ENCODE results near the gene KCNAB2. TPM values are rescaled to one million over a fixed set of nuclear protein-coding genes. Genes with fewer than 3 reads are reported as not detected.

Gene KCNAB2
- total RNA-seq: 21.0 TPM
- long read RNA-seq, full-length matches to known transcripts: 13 of 33 reads
- long read RNA-seq, partial matches to known transcripts: 4 of 33 reads
- long read RNA-seq, other reads (novel, unspliced or antisense): 16 of 33 reads

DNA sequence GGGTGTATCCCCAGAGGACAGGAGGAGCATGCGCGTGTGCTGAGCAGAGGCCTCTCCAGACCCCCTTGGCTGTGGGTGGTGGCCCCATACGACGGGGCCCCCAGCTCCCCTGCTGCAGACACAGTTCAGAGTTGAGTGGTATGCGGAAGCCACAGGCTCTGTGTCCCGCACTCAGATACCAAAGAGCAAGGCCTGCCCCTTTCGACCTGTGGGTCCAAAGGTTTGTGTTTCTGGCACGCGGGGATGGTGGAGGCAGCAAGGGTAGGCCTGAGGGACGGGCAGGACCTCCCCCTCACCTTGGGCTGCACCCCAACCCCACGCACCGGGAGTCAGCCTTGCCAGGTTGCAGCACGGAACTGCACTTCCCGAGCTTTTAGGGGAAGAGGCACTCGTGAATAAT is at the start of gene KCNAB2:
TSS of gene KCNAB2 (plus strand) at position 328 of the 400 bp plus-strand sequence. CDS start 5,649 bp downstream, outside the sequence.
- intact Hi-C loops (cut with DNase I): no loop called here
- ATAC-seq (no peak), DNase-seq (ENCODE audit: missing footprints) (no peak)

DNA sequence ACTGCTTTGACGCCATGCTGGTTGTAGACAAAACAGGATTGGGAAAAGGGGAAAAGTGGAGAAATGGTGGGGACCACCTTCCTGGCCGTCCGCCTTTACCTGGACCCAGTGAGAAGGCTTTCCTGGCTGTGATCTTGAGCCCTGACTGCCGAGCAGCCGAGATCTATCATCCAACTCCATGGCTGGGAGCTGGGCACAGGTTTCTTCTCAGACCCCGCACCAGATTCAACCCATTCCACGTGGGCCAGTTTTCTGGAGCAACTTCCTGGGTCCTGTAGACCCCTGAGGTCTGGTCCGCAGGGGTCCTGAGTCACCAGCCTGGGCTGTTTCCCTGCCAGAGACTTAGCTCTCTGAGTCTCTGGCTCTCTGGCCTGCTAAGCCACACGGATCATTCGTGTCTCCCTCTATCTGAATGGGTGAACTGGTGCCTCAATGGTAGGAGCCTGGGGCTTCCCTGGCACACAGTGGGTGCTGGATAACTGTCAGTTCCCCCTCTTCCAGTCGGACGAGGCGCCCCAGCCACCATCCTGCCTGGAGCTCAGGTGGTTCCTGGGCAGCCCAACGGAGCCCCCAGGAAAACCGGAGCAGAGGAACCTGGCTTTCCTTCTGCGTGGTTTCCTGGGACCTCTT is 48.9 kb upstream of the KCNAB2 start:
- intact Hi-C loops (cut with DNase I): no loop called here
- DNase-seq (ENCODE audit: missing footprints): peak; percentile 34

DNA sequence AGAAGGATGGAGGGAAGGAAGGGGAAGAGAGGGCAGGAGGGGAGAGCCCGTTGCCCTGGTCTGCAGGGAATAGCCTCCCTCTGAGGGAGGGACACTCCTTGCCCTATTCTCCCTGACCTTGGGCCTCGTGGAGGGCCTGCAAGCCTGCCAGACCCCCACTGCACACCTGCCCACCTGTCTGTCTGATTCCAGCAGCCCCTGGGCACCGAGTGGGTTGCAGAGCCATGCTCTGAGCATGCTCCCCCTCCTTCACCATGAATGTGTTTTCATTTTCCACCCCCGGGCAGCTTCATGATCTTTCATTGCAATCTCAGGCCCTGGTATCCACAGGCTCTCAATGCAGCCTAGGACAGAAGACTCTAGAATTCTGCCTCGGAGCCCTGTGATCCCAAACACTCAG is 48.4 kb upstream of the KCNAB2 start:
- ATAC-seq: no peak
- peak; percentile 11 for DNase-seq (ENCODE audit: missing footprints)
- intact Hi-C loops (cut with DNase I): no loop called here

More for the DNA sequence above, 48.9 kb upstream of the KCNAB2 start:
- ATAC-seq: no peak

DNA sequence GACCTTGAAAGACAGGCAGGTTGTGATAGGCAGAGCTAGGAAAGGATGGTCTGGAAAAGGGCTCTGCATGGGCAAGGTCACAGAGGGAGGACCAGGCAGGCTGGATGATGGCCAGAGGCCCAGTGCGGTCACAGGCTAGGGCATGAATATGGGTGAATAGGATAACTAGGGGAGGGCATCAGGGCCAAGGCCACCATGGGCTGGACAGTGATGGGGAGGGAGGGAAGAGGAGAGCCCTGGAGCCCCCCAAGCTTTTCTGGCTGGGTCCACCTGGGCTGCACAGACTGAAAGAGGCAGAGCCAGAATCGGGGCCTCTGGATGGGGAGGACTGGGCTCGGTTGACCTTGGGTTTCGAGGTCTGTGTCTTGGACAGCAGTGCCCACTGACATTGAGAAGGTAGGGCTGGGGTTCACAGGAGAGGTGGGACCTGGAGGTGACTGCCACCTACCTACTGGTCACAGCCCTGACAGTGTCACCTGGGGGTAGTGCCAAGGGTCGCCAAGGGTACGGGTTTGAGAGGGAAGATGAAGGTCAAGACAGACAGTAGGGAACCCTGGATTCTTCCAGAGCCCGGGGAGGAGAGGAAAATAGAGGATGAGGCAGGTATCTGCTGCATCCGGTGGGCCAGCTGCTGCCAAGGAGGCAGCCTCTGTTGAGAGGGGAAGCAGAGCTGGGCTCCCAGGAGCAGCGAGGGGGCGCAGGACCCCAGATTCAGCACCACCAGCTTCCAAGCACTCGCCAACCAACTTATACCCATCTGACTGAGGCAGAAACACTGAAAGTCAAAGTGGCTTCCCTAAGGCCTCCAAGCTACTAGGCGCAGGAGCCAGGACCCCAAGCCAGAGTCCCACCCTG is 47.4 kb upstream of the KCNAB2 start:
- ATAC-seq (no peak), DNase-seq (ENCODE audit: missing footprints) (peak; percentile 44)
- intact Hi-C loops (cut with DNase I): no loop called here

DNA sequence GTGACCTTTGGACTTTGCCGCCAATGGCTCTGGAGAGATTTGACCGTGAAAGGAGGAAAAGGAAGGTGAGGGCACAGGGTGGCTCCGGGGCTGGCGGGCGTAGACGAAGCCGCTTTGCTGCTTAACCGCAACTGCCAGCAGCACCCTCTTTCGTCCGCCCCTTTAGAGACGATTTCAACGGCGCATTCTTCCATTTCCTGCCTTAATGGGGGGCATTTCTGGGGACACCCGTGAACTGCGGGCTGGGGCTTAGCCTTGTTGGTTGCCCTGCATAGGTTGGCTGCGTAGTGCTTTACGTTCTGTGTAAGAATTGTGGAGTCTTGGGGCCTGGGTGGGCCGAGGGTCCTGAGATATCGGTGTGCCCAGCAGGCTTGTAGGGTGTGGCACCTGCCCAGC is 46.8 kb upstream of the KCNAB2 start:
- intact Hi-C loops (cut with DNase I): no loop called here
- ATAC-seq (no peak), DNase-seq (ENCODE audit: missing footprints) (no peak)

DNA sequence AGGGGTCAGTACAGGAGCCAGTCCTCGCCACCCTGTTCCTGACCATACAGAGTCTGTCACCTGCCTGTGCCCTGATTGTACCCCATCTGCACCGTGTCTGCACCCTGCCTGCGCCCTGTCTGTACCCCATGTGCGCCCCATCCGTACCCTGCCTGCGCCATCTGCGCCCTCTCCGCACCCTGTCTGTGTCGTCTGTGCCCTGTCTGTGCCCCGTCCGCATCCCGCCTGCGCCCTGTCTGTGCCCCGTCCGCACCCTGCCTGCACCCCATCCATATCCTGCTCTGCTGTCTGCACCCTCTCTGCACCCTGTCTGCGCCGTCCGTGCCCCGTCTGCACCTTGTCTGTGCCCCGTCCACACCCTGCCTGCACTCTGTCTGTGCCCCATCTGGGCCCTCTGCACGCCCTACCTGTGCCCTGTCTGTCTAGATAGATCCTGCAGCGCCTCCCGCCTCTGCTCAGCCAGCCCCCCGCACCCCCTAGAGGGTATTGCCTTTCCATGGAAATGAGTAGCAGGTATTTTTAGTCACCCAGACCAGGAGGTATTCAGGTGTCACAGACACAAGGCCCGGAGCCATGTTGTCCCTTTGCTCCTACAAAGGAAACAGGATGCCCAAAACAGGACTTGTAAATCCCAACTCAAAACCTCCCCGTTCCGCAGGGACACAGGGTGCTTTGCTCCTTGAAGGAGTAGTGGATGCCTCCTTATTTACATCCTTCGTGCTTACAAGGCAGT is 45.8 kb upstream of the KCNAB2 start:
- ATAC-seq (no peak), DNase-seq (ENCODE audit: missing footprints) (peak; percentile 60)
- intact Hi-C loops (cut with DNase I): no loop called here

DNA sequence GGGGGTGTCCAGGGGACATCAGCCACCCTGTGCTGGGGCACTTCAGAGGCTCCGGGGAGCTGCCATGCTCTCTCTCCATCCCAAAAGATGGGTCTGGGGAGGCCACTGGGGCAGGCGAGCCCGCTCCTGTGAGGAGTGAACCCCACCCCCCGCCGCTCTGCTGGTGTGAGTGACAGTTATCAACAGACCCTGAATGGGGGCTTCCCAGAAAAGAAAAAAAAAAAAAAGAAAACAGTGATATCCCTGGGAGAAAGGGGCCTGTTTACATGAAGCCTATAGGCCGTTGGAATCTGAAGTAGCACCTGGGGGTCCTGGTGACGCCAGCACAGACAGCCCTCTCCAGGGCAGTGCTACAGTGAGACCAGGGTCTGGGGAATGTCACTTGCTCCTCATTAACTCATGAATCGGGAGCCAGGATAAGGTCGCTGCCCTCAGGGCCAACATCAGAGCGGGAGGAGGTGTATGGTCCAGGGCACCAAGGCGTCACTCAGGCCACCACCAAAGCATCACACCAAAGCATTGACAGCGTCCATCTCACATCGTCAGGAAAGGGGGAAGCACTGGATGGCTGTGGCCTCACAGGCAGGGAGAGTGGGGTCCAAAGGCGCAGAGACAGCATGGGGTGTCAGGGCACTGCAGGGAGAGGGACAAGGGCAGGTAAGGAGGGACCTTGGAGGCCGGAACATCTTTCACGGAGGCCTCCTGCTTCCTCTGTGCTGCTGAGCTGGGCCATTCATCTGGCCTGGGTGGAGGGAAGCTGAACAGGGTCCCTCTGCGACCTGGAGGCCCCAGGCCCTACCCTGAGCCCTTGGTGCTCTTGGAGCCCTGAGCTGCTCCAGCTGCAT is 45.0 kb upstream of the KCNAB2 start:
- intact Hi-C loops (cut with DNase I): no loop called here
- ATAC-seq: no peak

DNA sequence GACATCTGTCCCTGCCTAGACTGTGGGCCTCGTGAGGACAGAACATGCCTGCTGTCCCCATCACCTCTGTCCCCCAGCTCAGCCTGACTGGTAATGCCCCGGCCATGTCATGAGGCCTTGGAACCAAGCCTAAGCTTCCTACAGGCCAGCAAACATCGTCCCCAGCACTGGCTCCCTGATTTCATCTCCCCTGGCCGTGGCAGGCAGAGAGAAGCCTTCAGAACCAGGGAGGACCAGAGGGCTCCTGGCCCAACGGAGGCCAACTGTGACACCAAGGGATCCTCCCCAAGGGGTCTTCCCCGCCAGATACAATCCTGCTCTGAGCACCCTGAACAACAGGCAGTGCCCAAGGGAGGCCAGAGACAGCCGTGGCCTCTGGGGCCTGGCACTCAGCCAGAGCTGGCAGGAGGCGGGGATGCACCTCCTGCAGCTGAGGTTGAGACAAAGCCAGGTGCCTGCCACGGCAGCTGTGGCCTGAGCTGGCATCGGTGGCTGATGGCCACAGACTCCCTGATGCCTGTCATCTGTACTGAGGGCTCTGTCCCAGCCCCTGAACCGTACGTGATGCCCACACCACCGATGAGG is 43.6 kb upstream of the KCNAB2 start:
- DNase-seq (ENCODE audit: missing footprints) (peak; percentile 78), ATAC-seq (peak; percentile 47)
- intact Hi-C loops (cut with DNase I): no loop called here

More for the DNA sequence above, 45.0 kb upstream of the KCNAB2 start:
- peak; percentile 25 for DNase-seq (ENCODE audit: missing footprints)

DNA sequence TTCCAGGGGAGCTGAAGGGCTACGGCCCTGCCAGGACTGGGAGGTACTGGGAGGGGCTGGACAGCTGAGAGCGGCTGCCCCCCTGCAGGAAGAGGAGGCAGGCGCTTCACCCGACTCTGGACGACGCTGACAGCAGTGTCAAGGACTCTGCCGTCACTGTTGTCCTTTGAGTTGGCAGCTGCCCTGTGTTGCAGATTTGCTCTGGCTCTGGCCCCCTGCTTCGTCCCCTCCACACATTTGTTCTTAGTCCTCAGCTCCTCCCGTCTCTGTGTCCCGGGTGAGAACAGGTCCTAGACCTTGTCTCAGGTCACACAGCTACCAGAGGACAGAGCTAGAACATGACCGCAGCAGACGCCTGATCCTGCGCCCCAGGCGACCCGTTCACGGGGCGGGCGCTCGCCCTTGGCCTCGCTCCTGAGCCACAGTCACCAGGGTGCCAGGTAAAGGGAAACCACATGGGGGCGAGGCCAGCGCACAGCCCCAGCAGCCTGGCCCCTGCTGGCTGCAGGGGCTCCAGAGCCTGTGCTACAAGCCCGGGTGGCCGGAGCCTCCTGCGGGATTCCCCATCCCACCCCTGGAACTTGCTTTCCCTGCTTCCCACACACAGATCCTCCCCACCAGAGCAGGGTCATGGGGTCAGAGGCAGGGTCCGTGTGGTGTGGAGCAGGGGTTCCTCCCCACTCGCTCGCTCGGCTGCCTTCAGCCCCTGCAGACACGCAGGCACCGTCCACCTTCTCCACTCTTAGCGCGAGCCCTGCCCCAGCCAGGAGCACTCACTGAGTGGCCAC is 42.8 kb upstream of the KCNAB2 start:
- DNase-seq (ENCODE audit: missing footprints) (peak; percentile 74), ATAC-seq (peak; percentile 86)
- intact Hi-C loops (cut with DNase I): loop anchor here (1.0 kb wide), 1 partner anchor 10 kb away; no protein-coding TSS in a partner anchor

DNA sequence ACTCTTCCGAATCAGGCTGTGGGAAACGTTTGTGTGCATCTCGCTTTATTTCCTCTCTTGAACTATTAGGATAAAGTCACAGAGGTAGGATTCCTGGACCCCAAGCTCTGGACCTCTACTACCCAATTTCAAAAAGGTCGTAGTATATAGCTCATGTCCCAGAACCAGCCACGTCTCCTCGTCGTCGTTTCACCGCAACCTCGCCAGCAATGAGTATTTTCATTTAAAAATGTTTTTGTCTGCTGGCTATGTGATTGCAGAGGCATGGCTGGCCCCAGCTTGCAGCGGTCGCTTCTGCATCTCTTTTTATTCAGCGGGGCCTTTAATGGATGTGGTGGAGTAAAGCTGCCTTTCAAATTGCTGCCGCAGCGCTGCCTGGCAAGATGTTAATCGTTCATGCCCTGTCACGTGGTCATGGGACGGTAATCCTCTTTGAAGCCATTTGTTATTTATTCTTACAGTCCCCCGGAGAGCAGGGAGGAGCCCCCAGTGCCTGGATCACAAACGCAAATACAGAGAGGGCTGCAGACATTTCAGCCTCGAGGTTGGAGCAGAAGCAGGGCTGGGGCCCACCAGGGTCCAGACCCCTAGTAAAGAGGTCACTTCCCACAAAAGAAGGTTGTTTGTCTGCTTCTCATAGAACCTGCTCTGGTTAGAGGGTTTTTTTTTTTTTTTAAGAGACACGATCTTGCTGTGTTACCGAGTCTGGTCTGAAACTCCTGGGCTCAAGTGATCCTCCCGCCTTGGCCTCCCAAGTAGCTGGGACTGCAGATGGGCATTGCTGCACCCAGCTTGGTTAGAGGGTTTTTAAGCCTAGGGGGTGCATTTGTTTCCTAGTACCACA is 41.9 kb upstream of the KCNAB2 start:
- ATAC-seq: no peak
- peak; percentile 45 for DNase-seq (ENCODE audit: missing footprints)
- intact Hi-C loops (cut with DNase I): loop anchor here (1.0 kb wide), 1 partner anchor 10 kb away; no protein-coding TSS in a partner anchor

DNA sequence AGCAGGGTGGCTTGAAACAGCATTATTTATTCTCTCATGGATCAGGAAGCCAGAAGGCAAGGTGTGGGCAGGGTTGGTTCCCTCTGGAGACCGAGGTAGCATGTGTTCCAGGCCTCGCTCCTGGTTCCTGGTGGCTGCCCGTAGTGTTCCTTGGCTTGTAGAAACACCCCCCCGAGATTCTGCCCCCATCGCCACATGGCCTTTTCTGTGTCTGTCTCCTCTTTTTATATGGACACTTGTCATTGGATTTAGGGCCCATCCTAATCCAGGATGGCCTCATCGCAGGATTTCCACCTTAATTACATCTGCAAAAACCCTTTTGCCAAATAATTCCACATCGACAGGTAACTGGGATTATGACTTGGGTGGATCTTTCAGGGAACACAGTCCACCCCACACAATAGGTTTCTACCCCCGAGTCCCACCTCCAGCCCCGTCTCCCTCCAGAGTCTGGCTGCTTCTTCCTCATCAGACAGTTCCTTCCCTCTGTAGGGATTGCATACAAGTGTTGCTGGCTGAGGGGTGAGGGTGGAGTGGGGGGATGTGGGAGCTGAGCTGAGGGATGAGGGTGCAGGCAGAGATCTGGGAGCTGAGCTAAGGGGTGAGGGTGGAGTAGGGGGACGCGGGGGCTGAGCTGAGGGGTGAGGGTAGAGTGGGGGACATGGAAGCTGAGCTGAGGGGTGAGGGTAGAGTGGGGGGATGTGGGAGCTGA is 41.1 kb upstream of the KCNAB2 start:
- intact Hi-C loops (cut with DNase I): no loop called here
- DNase-seq (ENCODE audit: missing footprints): peak; percentile 26
- no peak for ATAC-seq

DNA sequence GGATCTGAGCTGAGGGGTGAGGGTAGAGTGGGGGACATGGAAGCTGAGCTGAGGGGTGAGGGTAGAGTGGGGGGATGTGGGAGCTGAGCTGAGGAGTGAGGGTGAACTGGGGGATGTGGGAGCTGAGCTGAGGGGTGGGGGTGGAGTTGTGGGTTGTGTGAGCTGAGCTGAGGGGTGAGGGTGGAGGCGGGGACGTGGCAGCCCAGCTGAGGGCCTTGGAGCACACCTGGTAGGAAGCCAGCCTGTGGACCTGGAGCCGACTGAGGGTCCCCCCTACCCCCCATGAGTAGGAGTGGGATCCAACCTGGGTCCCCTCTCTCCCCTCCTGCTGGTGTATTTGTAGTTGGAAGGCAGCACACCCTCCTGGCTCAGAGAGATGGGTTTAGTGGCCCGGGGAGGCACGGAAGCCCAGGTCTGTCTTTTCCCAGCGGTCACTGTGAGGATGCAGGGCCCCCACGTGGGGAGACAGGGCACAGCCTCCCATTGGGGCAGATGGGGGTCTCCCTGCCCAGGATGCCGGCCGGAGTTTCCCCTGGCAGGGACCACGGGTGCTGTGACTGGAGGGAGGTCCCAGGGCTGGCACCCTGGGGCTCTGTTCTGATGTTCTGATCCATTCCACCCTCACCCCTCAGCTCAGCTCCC is 40.3 kb upstream of the KCNAB2 start:
- intact Hi-C loops (cut with DNase I): no loop called here
- no peak for ATAC-seq
- peak; percentile 9 for DNase-seq (ENCODE audit: missing footprints)

DNA sequence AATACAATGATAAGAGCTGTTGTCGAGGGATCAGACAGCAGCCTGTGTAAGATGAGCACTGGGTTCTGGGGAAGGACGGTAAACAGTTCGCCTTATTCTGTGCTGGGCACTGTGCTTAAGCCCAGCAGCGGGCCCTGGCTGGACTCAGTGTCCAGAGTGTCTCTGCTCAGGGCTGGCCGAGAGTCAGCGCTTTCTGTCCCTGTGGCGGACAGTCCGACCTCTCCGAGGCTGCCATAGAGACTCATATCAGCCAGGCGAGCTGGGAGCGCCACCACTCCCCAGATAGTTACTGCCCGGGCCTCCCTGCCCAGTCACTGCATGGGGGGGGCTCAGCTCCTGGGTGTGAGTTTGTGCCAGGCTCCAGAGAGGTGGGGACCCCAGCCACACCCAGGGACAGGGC is 38.8 kb upstream of the KCNAB2 start:
- ATAC-seq (peak; percentile 52), DNase-seq (ENCODE audit: missing footprints) (peak; percentile 74)
- intact Hi-C loops (cut with DNase I): no loop called here

DNA sequence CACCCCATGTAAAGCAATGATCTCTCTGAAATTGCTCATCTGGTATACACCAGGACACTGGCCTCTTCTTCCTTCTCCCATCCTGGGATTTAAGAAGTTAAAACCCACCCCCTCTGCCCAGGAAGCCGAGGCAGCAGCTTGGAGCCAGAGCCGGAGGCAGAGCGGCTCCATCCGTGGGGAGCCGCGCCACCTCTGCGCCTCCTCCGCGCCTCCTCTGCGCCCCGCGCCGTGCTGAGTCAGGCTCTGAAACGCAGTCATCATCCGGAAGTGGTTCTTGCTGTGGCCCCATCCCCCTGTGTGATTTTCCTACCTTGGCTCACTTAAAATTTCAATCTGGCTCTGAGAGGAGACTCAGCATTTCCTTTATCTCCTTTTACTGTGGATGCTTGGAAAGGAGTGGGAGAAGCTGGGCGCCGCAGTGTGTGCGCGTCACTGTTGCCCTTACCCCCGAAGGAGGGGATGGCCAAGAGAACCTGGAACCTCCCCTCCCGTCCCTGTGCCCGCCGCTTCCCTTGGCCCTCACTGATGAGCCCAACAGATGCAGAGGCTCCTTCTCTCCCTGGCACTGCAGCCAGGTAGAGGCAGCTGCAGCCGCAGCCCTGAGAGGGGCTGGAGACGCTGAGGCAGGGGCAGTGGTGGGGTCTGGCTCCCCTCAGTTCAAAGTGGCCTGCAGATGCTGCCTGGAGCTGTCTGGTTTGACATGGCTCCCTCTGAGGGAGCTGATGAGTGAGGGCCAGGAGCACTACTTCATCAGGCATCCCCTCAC is 38.2 kb upstream of the KCNAB2 start:
- DNase-seq (ENCODE audit: missing footprints) (peak; percentile 17), ATAC-seq (no peak)
- intact Hi-C loops (cut with DNase I): no loop called here

DNA sequence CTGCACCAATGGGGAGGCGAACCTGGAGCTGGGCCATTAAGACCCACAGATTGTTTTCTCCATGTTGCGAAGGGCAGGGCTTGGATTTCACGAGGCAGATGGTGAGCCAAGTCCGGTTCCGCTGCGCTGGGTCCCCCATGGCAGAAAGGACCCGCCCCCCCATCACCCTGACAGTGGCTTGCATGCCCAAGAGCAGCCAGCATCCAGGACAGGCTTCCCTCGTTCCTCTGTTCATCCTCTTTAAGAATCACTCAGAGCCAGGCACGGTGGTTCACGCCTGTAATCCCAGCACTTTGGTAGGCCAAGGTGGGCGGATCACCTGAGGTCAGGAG is 37.6 kb upstream of the KCNAB2 start:
- ATAC-seq (no peak), DNase-seq (ENCODE audit: missing footprints) (peak; percentile 21)
- intact Hi-C loops (cut with DNase I): no loop called here

All from Right ventricle myocardium inferior (tissue), 1 donor.